PFSK-1 (cell line): ENCODE data around the gene TMC8.

Experiments used
- FOXP2 ChIP-seq: optimal IDR thresholded peaks from 2 replicates; pipeline ENCODE3; 2011; ENCODE audit warnings: borderline replicate concordance, control low read depth, inconsistent platforms; ENCODE audit not compliant: insufficient read depth; ENCODE audit errors: extremely low read length, extremely low read depth
- POLR2AphosphoS5 ChIP-seq: IDR thresholded peaks from 2 replicates; pipeline ENCODE4 v1.6.1; 2012; ENCODE audit warnings: low read depth, mild to moderate bottlenecking, control low read depth, low read length, moderate library complexity
- SIN3A ChIP-seq: IDR thresholded peaks from 2 replicates; pipeline ENCODE4 v1.6.1; 2012; ENCODE audit warnings: mild to moderate bottlenecking, low read length, moderate library complexity, borderline replicate concordance; ENCODE audit not compliant: insufficient read depth
- TAF1 ChIP-seq: IDR thresholded peaks from 2 replicates; pipeline ENCODE4 v1.6.1; 2012; ENCODE audit warnings: low read length, control low read depth, borderline replicate concordance; ENCODE audit not compliant: insufficient read depth
- TF ChIP-seq, protein P1 (sequence below), 2 experiments: IDR thresholded peaks; 2 replicates each; pipeline versions ENCODE4 v1.6.1 to v1.8.0; 2011 to 2012; ENCODE audit warnings: low read depth in 2 of 2, low read length in 2 of 2, control low read depth in 1 of 2, inconsistent platforms in 1 of 2, mild to moderate bottlenecking in 1 of 2, moderate library complexity in 1 of 2; ENCODE audit not compliant: insufficient read depth in 1 of 2

TMC8 gene

DNA sequence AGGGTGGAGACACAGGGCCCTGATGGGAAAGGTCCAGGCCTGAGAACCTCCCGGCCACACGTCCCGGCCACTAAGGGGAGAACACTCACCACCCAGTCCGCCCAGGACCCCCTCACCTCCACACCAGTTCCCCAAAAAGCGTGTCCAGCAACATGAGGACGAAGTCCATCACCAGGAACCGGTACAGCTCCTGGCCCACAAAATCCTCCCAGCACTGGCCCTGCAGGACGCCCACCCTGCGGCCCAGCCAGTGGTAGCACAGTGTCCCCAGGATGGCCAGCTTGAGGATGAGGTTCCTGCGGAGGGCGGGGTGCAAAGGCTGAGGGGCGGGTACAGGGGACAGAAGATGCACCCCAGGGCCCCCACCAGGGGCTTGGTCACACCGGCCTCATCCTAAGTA, 10.0 kb upstream of the TMC8 start:
- TF ChIP-seq TAF1 (no peak), SIN3A (no peak), FOXP2 (no peak), POLR2AphosphoS5 (no peak)
- TF ChIP-seq, protein P1, sequence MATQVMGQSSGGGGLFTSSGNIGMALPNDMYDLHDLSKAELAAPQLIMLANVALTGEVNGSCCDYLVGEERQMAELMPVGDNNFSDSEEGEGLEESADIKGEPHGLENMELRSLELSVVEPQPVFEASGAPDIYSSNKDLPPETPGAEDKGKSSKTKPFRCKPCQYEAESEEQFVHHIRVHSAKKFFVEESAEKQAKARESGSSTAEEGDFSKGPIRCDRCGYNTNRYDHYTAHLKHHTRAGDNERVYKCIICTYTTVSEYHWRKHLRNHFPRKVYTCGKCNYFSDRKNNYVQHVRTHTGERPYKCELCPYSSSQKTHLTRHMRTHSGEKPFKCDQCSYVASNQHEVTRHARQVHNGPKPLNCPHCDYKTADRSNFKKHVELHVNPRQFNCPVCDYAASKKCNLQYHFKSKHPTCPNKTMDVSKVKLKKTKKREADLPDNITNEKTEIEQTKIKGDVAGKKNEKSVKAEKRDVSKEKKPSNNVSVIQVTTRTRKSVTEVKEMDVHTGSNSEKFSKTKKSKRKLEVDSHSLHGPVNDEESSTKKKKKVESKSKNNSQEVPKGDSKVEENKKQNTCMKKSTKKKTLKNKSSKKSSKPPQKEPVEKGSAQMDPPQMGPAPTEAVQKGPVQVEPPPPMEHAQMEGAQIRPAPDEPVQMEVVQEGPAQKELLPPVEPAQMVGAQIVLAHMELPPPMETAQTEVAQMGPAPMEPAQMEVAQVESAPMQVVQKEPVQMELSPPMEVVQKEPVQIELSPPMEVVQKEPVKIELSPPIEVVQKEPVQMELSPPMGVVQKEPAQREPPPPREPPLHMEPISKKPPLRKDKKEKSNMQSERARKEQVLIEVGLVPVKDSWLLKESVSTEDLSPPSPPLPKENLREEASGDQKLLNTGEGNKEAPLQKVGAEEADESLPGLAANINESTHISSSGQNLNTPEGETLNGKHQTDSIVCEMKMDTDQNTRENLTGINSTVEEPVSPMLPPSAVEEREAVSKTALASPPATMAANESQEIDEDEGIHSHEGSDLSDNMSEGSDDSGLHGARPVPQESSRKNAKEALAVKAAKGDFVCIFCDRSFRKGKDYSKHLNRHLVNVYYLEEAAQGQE (IDR thresholded peaks at IDR 0.05; ENCODE audit: insufficient read depth in 1 of 2, low read depth in 2 of 2, low read length in 2 of 2) = no peak

DNA sequence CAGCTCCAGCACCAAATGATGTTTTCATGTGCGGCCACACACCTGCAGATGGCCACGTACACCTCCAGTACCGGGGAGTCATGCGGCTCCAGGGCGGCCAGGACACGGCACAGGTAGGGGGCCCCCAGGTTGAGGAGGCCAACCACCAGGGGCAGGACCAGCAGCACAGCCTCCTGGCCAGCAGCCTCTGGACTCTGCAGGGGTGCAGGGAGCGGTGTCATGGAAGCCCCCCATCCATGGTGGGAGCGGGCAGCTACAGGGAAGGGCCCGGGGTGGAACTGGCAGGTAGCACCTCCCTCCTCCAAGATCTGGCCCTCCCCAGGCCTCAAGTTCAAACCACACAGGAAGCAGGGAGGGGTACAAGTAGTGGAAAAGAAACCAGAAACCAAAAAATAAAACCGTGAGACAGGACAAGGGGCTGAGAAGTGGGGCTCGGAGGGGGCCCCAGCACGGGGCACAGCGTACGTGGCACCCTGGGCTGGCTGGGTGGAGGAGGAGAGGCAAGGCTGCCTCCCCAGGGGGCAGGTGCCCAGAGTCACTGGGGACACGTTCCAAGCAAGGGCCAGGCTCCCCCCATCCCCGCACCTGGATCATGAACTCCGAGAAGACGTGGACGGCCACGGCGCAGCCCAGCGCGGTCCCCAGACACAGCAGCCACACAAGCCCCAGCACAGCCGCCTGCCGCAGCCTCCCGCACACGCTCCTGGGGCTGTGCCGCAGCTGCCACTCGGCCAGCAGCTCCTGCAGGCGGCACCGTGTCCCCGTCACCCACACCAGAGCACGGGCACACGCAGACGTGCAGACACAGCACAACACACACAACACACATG, 9.4 kb upstream of the TMC8 start:
- TF ChIP-seq, protein P1 (IDR thresholded peaks at IDR 0.05; ENCODE audit: insufficient read depth in 1 of 2, low read depth in 2 of 2, low read length in 2 of 2) = no peak
- TF ChIP-seq POLR2AphosphoS5 (no peak), FOXP2 (no peak), TAF1 (no peak), SIN3A (no peak)

DNA sequence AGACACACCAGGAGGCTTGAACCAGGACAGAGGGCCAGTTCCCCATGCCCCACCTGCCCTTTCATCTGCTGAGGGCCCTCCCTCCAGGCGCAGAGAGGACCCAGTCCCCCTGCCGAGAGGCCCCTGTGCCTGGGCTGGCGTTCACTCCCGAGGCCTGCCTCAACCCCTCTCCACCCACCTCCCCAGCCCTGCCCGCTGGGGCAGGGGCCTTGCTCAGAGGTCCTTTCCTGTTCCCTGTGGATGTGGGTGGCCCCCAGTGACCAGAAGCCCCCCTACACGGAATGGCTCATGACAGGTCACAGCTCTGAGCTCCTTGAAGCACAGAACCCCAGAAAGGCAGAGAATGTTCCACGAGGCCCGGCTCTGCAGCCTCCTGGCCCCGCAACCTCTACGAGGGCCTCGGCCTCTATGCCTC, 8.8 kb upstream of the TMC8 start:
- TF ChIP-seq POLR2AphosphoS5 (no peak), TAF1 (no peak), SIN3A (no peak), FOXP2 (no peak)
- TF ChIP-seq, protein P1 (IDR thresholded peaks at IDR 0.05; ENCODE audit: insufficient read depth in 1 of 2, low read depth in 2 of 2, low read length in 2 of 2) = no peak

DNA sequence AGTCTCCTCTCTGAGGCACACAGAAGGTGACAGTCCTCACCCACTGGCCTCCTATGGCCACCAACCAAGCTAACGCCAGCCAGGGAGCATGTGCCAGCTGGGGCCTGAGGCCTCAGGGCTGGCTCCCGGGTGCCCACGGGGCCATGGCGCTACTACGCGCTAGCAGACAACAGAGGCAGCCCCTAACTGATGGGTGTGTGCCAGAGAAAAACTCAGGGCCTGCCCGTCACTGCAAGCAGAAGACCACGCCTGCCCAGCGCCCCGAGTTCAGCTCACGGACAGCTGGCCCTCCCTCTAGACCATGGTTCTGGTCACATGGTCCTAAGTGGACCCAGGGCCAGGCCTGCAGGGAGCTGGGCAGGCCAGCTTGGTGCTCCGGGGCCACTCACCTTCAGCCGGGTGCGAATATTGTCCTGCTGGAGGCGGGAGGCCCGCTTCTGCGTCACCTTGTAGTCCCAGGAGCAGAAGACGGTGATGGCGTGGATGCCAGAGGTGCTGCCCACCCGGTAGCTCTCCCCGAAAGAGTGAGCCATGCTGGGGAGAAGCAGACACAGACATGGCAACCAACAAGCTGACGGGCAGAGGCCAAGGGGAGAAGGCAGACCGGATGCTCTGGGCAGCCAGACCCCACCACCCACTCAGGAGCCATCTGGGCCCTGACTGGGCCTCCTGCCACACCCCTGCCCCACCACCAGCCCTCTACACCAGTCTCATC, 8.2 kb upstream of the TMC8 start:
- TF ChIP-seq POLR2AphosphoS5 (no peak), TAF1 (no peak), SIN3A (no peak), FOXP2 (no peak)
- TF ChIP-seq, protein P1 (IDR thresholded peaks at IDR 0.05; ENCODE audit: insufficient read depth in 1 of 2, low read depth in 2 of 2, low read length in 2 of 2) = no peak
